ENCODE measurements around the gene SQSTM1. TPM values are rescaled to one million over a fixed set of nuclear protein-coding genes. Genes with fewer than 3 reads are reported as not detected.

SQSTM1 gene
- total RNA-seq, 4 donors from 2014 or later: 105 to 236 (median 149) TPM

DNA sequence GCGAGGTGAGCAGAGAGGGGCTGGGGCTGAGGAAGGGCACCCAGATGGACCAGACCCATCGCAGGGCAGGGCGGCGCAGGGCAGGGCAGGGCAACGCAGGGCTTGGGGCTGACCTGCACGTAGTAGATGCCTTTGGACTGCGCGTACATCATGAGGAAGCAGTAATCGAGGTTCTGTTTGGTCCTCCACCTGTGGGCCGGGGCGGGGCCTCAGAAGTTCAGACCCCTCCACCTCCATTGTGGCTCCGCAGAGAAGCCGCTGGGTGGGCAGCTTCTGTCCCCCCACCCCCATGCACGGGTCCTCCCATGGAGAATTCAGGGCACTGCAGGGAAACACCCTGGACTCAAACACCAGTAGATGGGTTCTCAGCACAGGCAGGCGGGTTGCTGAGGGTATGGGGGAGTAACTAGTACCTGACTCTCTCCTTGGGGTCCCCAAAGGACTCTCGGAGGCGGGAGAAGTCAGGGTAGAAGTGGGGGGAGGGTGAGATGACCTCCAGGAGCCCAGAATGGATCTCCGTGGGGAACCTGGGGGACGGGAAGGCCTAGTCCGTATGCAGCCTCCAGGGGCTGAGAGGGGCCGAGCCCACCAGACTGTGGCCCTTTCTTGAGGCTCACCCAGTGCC, 20.5 kb upstream of the SQSTM1 start:
- H3K9me3 ChIP-seq: no peaks in the 10 kb centered on the region
- no peak overlapping the region for H3K27ac ChIP-seq
- 85 to 93% methylated on average over 4 to 15 of the region's 21 CpGs for WGBS, 2 donors
- H3K4me3 ChIP-seq: no peak overlapping the region
- H3K4me1 ChIP-seq: peaks cover 45 to 68% (median 54%) of the 10 kb centered on the region in 3 donors
- H3K36me3 ChIP-seq: peaks cover 21 to 48% (median 30%) of the 10 kb centered on the region in 3 donors
- H3K27me3 ChIP-seq: no peaks in the 10 kb centered on the region
- DNase-seq: no peak
- TF ChIP-seq, protein P1, sequence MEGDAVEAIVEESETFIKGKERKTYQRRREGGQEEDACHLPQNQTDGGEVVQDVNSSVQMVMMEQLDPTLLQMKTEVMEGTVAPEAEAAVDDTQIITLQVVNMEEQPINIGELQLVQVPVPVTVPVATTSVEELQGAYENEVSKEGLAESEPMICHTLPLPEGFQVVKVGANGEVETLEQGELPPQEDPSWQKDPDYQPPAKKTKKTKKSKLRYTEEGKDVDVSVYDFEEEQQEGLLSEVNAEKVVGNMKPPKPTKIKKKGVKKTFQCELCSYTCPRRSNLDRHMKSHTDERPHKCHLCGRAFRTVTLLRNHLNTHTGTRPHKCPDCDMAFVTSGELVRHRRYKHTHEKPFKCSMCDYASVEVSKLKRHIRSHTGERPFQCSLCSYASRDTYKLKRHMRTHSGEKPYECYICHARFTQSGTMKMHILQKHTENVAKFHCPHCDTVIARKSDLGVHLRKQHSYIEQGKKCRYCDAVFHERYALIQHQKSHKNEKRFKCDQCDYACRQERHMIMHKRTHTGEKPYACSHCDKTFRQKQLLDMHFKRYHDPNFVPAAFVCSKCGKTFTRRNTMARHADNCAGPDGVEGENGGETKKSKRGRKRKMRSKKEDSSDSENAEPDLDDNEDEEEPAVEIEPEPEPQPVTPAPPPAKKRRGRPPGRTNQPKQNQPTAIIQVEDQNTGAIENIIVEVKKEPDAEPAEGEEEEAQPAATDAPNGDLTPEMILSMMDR (IDR thresholded peaks at IDR 0.05): no peak
- no peak for TF ChIP-seq POLR2A (IDR thresholded peaks at IDR 0.05)
- intact Hi-C loops (cut with DNase I): no loop called here

DNA sequence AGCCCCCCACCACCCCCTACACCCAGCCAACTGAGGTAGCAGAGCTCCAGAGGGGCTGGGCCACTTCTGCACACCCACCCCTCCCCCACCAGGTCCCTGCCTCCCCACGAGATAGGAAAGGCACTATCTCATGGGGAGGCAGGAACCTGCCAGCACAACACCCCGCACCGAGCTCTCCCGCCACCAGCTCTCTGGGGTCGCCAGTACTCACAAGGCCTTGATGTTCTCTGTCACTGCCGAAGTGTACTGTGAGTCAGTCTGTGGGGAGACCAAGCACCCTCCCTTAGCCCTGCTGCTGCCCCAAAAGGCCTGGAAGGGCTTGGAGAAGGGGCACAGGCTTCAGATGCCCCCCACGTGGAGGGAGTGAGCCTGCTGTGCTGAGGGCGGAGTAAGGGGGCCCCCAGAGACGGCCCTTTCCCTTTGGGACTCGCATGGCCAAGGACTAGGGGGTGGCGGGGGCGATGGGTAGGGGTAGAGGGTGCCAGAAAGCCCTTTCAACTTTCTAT, 20.0 kb upstream of the SQSTM1 start:
- Histone ChIP-seq H3K4me1 (peaks cover 44 to 68% (median 54%) of the 10 kb centered on the region in 3 donors), H3K36me3 (peaks cover 21 to 48% (median 30%) of the 10 kb centered on the region in 3 donors), H3K4me3 (no peak overlapping the region), H3K9me3 (no peaks in the 10 kb centered on the region), H3K27ac (no peak overlapping the region), H3K27me3 (no peaks in the 10 kb centered on the region)
- DNase-seq: no peak
- intact Hi-C loops (cut with DNase I): no loop called here
- no peak for TF ChIP-seq POLR2A (IDR thresholded peaks at IDR 0.05)
- TF ChIP-seq, protein P1 (IDR thresholded peaks at IDR 0.05): no peak
- 91 to 93% methylated on average over 2 to 4 of the region's 12 CpGs for WGBS, 2 donors

DNA sequence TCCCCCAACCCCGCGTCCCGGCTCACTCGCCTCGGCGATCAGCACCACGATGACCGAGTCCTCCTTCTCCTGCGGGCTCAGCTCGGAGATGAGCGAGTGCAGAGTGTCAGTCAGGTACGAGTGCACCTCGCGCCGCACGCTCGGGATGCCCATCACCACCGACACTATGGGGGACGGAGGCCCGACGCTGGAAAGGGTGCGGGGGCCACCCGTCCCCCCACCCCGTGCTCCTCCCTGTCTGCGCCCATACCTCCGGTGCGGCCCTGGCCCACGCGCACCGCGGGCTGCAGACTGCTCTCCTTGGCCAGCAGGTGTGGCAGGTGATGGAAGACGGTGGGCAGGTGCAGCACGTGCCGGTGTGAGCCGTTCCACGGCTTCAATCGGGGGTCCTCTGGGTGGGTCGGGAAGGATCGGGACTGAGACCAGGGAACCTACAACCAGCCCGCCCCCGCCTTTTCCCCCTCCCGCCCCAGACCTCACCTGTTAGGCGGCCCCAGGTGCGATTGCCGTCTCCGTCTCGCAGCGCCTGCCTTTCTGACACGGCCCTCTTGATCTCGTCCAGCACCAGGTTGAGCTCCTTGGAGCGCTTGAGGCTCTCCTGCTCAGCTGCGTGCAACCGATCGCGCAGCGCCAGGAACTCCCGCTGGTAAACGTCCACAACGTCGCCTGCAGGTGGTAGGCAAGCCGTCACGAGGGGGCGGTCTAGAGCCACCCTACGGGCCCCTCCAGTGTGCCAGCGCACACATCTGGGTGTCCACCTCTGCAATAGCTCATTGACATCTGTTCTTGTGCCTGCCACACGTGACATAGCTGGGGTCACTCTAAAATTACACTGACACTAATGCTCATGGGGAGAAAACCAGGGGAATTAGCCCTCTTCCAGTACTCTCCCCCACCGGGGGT, 19.1 kb upstream of the SQSTM1 start:
- intact Hi-C loops (cut with DNase I): no loop called here
- H3K36me3 ChIP-seq: peaks cover 21 to 48% (median 30%) of the 10 kb centered on the region in 3 donors
- H3K4me1 ChIP-seq: peaks cover 40 to 61% (median 52%) of the 10 kb centered on the region in 3 donors

DNA sequence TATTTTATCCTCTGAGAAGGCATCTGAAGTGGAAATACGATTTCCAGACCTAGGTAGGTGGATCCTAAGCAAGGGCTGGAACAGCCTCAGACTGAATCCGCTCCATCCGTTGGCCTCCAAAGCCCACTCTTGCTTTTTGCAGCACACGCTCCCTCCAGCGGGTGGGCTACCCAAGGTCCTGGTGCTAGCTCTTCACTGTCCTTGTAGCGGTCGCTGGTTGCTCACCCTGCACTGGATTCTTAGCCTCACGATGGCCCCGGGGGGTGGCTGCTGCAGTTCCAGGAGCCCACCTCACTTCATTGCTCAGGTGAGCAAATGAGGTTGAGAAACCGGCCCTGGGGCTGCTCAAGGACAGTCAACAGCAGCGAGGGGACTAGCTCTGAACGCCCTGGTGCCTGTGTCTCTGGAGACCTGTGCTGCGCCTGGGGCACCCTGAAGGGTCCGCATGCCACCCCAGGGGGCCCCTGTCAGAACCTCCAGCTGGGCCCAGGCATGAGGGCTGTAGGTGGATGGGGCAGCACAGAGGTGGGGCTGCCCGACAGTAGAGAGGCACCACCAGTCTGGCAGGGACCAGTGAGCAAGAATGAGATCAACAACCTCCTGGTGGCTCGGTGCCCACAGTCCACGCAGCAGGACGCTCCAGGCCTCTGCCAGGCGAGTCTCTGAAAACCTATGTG, 18.4 kb upstream of the SQSTM1 start:
- peak overlapping the region in 2 of 4 donors; percentile 16 to 42 for H3K27ac ChIP-seq
- peaks cover 21 to 44% (median 29%) of the 10 kb centered on the region in 3 donors for H3K36me3 ChIP-seq
- intact Hi-C loops (cut with DNase I): no loop called here
- H3K9me3 ChIP-seq: no peaks in the 10 kb centered on the region
- H3K4me1 ChIP-seq: peaks cover 41 to 56% (median 44%) of the 10 kb centered on the region in 3 donors
- no peaks in the 10 kb centered on the region for H3K27me3 ChIP-seq
- no peak for TF ChIP-seq POLR2A (IDR thresholded peaks at IDR 0.05)
- TF ChIP-seq, protein P1 (IDR thresholded peaks at IDR 0.05): no peak
- no peak for DNase-seq
- 78 to 83% methylated on average over 6 to 11 of the region's 19 CpGs for WGBS, 2 donors
- H3K4me3 ChIP-seq: no peak overlapping the region

More for the DNA sequence above, 19.1 kb upstream of the SQSTM1 start:
- H3K4me3 ChIP-seq: no peak overlapping the region
- peak; percentile 41 for DNase-seq
- TF ChIP-seq POLR2A (IDR thresholded peaks at IDR 0.05): no peak
- TF ChIP-seq, protein P1 (IDR thresholded peaks at IDR 0.05): peak; percentile 39 to 76 (median 66)
- no peak overlapping the region for H3K27ac ChIP-seq
- no peaks in the 10 kb centered on the region for H3K27me3 ChIP-seq
- WGBS, 2 donors: 44 to 67% methylated on average over 11 to 31 of the region's 67 CpGs
- H3K9me3 ChIP-seq: no peaks in the 10 kb centered on the region

Measured in esophagus squamous epithelium (tissue), 5 donors.